OCI-LY3 (cell line): ENCODE results near the gene UROC1.

Experiments used
- H2AFZ ChIP-seq: fragments of 200-600, 300-600 bp; shearing (Covaris generic); 2 replicates; pipeline ENCODE4 v1.6.0; 2014; ENCODE audit warnings: antibody characterized with exemption, low read depth, low read length
- H3K27ac ChIP-seq: fragments of 200-600, 300-600 bp; sonication (generic); 2 replicates; pipeline ENCODE4 v1.5.1; 2014; ENCODE audit warnings: mild to moderate bottlenecking, low read length, moderate library complexity, mixed read lengths
- H3K27me3 ChIP-seq: fragments of 200-600, 300-600 bp; sonication (generic); 2 replicates; pipeline ENCODE4 v1.6.1; 2014; ENCODE audit warnings: low read depth, low read length, mixed read lengths
- H3K36me3 ChIP-seq: fragments of 200-600, 300-600 bp; sonication (generic); replicated peaks from 2 replicates; pipeline ENCODE3; 2014; ENCODE audit warnings: low read depth, low read length, mixed read lengths
- H3K4me1 ChIP-seq: fragments of 300-600, 200-600 bp; sonication (generic); 2 replicates; pipeline ENCODE4 v1.6.1; 2014; ENCODE audit warnings: low read length, mixed read lengths
- H3K4me2 ChIP-seq: fragments of 200-600, 300-600 bp; sonication (generic); 2 replicates; pipeline ENCODE4 v1.6.1; 2014; ENCODE audit warnings: low read length, mixed read lengths
- H3K4me3 ChIP-seq: fragments of 300-600, 200-600 bp; sonication (generic); 2 replicates; pipeline ENCODE4 v1.5.1; 2014; ENCODE audit warnings: antibody characterized with exemption, mild to moderate bottlenecking, low read length, moderate library complexity
- H3K79me2 ChIP-seq: fragments of 300-600, 200-600 bp; shearing (Covaris generic); 2 replicates; pipeline ENCODE4 v1.6.1; 2014; ENCODE audit warnings: mild to moderate bottlenecking, low read length, mixed read lengths
- H3K9ac ChIP-seq: fragments of 300-600, 200-600 bp; shearing (Covaris generic); 2 replicates; pipeline ENCODE4 v1.6.0; 2014; ENCODE audit warnings: mild to moderate bottlenecking, low read length, moderate library complexity
- H3K9me3 ChIP-seq: fragments of 200-600, 300-600 bp; shearing (Covaris generic); 2 replicates; pipeline ENCODE4 v1.6.1; 2014; ENCODE audit warnings: low read length, mixed read lengths; ENCODE audit not compliant: insufficient read depth
- H4K20me1 ChIP-seq: fragments of 200-600, 300-600 bp; sonication (generic); 2 replicates; pipeline ENCODE4 v1.6.1; 2016; ENCODE audit warnings: low read length, mixed read lengths; ENCODE audit not compliant: insufficient read depth
- CTCF ChIP-seq: fragments of 200-600, 300-600 bp; sonication (generic); IDR thresholded peaks from 2 replicates; pipeline ENCODE4 v1.5.1; 2014; ENCODE audit warnings: antibody characterized with exemption, low read length, low read depth
- EZH2phosphoT487 ChIP-seq: fragments of 200-600 bp; shearing (Covaris generic); IDR thresholded peaks from 2 replicates; pipeline ENCODE4 v1.6.1; 2018; ENCODE audit warnings: antibody characterized with exemption, mixed run types, low read depth

The UROC1 gene

DNA sequence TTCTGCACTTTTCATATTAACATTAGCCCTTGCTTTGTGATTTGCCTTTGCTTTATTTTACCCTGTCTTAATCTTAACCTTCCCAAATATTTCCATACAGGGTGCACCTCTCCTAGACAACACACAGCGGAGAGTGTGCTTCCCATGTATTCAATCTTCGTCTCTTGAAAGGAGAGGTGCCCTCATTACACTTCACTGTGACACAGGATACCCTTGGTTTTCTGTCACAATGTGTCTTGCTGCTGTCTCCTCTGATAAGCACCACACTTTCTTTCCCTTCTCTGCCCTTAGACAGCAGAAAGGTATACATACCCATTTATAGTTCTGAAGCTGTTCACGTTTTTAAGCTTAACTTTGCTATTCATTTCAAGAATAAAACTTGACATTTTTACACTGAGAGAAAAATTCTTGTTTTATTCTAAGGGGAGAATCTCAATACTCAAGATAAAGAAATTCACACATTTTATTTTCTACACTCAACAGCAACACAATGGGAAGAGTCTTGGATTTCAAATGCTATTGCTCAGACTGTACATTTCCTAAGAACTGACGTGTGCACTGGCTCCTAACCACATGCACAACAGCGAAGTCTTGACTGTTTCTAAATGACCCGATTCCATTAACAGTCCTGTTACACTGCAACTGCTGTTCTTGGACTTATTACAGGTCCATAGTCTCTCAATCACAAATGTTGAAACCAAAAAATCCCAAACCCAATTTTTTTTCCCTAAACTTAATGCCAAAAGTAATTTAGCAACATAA lies 63.0 kb downstream of the UROC1 start:
- no peaks in the 10 kb centered on the region for H3K9me3 ChIP-seq
- no peak overlapping the region for H3K4me2 ChIP-seq
- H4K20me1 ChIP-seq = no peaks in the 10 kb centered on the region
- H3K79me2 ChIP-seq = no peaks in the 10 kb centered on the region; the same call in 1 of the 2 replicates
- no peak overlapping the region for H3K27ac ChIP-seq
- no peak overlapping the region for H3K9ac ChIP-seq
- no peaks in the 10 kb centered on the region for H3K4me1 ChIP-seq
- no peak for TF ChIP-seq EZH2phosphoT487
- no peak overlapping the region for H3K4me3 ChIP-seq
- no peak overlapping the region for H2AFZ ChIP-seq
- peaks cover 37% of the 10 kb centered on the region for H3K36me3 ChIP-seq
- no peaks in the 10 kb centered on the region for H3K27me3 ChIP-seq

DNA sequence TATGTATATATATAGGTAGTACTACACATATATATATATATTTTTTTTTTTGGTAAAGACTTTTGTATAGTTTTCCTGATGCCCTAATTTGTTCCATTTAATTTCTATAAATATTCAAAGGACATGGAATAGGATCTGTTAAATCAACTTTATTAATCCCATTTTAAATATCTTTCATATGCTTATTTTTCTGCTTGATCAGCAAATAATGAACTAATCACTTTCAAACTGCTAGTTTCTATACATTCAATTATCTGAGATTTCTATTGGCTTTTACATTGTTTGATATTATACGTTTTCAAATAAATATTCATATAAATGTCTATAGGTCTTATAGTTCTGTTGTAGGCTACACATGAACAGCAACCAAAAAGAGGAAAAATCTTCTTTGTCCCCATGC lies 63.5 kb downstream of the UROC1 start:
- Histone ChIP-seq H3K36me3 (peaks cover 35% of the 10 kb centered on the region), H3K27me3 (no peaks in the 10 kb centered on the region), H2AFZ (no peak overlapping the region), H3K79me2 (no peaks in the 10 kb centered on the region; the same call in 1 of the 2 replicates), H4K20me1 (no peaks in the 10 kb centered on the region), H3K9me3 (no peaks in the 10 kb centered on the region), H3K9ac (no peak overlapping the region), H3K4me1 (no peaks in the 10 kb centered on the region), H3K4me2 (no peak overlapping the region), H3K27ac (no peak overlapping the region), H3K4me3 (no peak overlapping the region)
- TF ChIP-seq CTCF (no peak), EZH2phosphoT487 (no peak)

DNA sequence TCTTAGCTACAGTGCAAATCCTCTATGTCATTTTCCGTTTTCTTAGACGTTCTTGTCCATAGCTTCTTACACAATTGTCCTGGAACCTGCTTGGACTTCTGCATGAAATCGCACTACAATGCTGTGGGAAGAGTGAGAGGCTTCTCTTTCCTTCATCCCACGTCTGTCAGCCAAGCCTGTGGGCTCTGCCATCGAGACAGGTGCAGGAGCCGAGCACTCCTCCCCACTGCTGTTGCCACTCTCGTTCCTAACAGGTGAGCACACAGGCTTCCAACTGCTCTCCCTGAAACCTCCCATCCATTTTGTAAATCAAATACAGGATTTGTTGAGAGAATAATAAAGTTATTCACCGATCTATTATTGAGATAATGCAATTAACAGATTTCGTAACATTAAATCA lies 65.4 kb downstream of the UROC1 start:
- Histone ChIP-seq H3K9me3 (no peaks in the 10 kb centered on the region), H3K79me2 (no peaks in the 10 kb centered on the region; the same call in 1 of the 2 replicates), H3K27ac (no peak overlapping the region), H4K20me1 (no peaks in the 10 kb centered on the region), H3K9ac (no peak overlapping the region), H3K4me3 (no peak overlapping the region), H3K27me3 (no peaks in the 10 kb centered on the region), H3K4me1 (no peaks in the 10 kb centered on the region), H3K4me2 (no peak overlapping the region), H3K36me3 (peaks cover 25% of the 10 kb centered on the region), H2AFZ (no peak overlapping the region)
- TF ChIP-seq EZH2phosphoT487 = no peak
- TF ChIP-seq CTCF = no peak

DNA sequence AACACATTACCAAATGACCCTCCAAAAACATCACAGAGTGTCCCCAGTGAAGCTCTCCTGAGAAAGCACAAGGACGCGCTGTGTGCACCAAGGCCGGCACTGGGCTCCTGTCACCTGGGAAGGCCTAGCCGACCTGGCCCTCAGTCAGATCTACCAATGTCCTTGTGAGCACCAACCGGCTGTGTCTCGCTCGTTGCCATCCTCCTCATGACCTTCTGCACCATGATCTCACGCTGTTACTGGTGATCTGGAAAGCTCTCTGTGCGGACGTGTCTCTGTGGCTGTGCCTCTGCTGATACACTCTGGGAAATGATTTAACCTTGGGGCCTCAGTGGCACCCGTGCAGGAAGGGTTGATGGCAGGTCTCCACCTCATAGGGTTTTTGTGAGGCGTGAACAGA lies 66.1 kb downstream of the UROC1 start:
- Histone ChIP-seq H2AFZ (no peak overlapping the region), H3K4me1 (no peaks in the 10 kb centered on the region), H3K4me2 (no peak overlapping the region), H3K27me3 (no peaks in the 10 kb centered on the region), H3K79me2 (no peaks in the 10 kb centered on the region), H3K9ac (no peak overlapping the region), H3K9me3 (no peaks in the 10 kb centered on the region), H3K4me3 (no peak overlapping the region), H3K36me3 (peaks cover 19% of the 10 kb centered on the region), H4K20me1 (no peaks in the 10 kb centered on the region), H3K27ac (no peak overlapping the region)
- TF ChIP-seq EZH2phosphoT487 (no peak), CTCF (no peak)
